Right atrium auricular region (tissue), 2 donors: ENCODE data around the gene RMND5B. TPM values are rescaled to one million over a fixed set of nuclear protein-coding genes. Genes with fewer than 3 reads are reported as not detected.

Experiments
- DNase-seq: peaks from one replicate; pipeline ENCODE4 v3.0.0-alpha.2; 2019; ENCODE audit warnings: low spot score
- H3K27ac ChIP-seq, 2 donors: fragments of 200-600 bp; sonication (generic); 1 replicate in 1 of 2; 2 replicates in 1 of 2; pipeline ENCODE4 v1.5.1; 2016 to 2019
- H3K27me3 ChIP-seq, 2 donors: fragments of 200-600 bp; sonication (generic); one replicate each; pipeline versions ENCODE4 v1.5.1 to v1.6.0; 2017 to 2019
- H3K36me3 ChIP-seq: fragments of 200-600 bp; sonication (generic); one replicate; pipeline ENCODE4 v1.5.1; 2016
- H3K4me1 ChIP-seq, 2 donors: fragments of 200-600 bp; sonication (generic); one replicate each; pipeline versions ENCODE4 v1.5.1 to v1.6.0; 2017 to 2019
- H3K4me3 ChIP-seq, 2 donors: fragments of 200-600 bp; sonication (generic); 1 replicate in 1 of 2; 2 replicates in 1 of 2; pipeline ENCODE4 v1.5.1; 2017 to 2019; ENCODE audit warnings: mild to moderate bottlenecking in 1 of 2, moderate library complexity in 1 of 2
- H3K9me3 ChIP-seq, 2 donors: fragments of 200-600 bp; sonication (generic); one replicate each; pipeline ENCODE4 v1.5.1; 2019
- total RNA-seq, 2 donors: library from RNA; depleted of rRNA; stranded (reverse); fragments of >200 nt; gene quantifications; one replicate each; pipeline ENCODE4 v1.1.0, GENCODE V29; 2016
- TF ChIP-seq, protein P1 (sequence below), 2 donors: fragments of 200-600 bp; sonication (generic); IDR thresholded peaks; one replicate each; pipeline ENCODE4 v1.5.1; 2019; ENCODE audit warnings: antibody characterized with exemption in 2 of 2

The RMND5B gene
- total RNA-seq, 2 donors from 2014 or later, result 28.9 to 31.4 TPM

- no peak for DNase-seq
- H3K4me3 ChIP-seq, result no peak overlapping the region
- no peaks in the 10 kb centered on the region for H3K27me3 ChIP-seq
- H3K27ac ChIP-seq, result no peak overlapping the region
- H3K4me1 ChIP-seq, result no peaks in the 10 kb centered on the region
- H3K9me3 ChIP-seq, result no peaks in the 10 kb centered on the region
- TF ChIP-seq, protein P1, sequence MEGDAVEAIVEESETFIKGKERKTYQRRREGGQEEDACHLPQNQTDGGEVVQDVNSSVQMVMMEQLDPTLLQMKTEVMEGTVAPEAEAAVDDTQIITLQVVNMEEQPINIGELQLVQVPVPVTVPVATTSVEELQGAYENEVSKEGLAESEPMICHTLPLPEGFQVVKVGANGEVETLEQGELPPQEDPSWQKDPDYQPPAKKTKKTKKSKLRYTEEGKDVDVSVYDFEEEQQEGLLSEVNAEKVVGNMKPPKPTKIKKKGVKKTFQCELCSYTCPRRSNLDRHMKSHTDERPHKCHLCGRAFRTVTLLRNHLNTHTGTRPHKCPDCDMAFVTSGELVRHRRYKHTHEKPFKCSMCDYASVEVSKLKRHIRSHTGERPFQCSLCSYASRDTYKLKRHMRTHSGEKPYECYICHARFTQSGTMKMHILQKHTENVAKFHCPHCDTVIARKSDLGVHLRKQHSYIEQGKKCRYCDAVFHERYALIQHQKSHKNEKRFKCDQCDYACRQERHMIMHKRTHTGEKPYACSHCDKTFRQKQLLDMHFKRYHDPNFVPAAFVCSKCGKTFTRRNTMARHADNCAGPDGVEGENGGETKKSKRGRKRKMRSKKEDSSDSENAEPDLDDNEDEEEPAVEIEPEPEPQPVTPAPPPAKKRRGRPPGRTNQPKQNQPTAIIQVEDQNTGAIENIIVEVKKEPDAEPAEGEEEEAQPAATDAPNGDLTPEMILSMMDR (IDR thresholded peaks at IDR 0.05), result no peak
- H3K36me3 ChIP-seq, result no peaks in the 10 kb centered on the region
Measured at GRCh38 chr5:178106086-178106485, 24.7 kb upstream of the RMND5B start.

GRCh38 chr5:178106556-178107239, 24.1 kb upstream of the RMND5B start:
- no peak for DNase-seq
- TF ChIP-seq, protein P1 (IDR thresholded peaks at IDR 0.05), result no peak
- no peaks in the 10 kb centered on the region for H3K9me3 ChIP-seq

GRCh38 chr5:178107756-178108310, 23.0 kb upstream of the RMND5B start:
- TF ChIP-seq, protein P1 (IDR thresholded peaks at IDR 0.05), result no peak
- no peak for DNase-seq
- Histone ChIP-seq H3K4me1 (no peaks in the 10 kb centered on the region), H3K4me3 (no peak overlapping the region), H3K27ac (no peak overlapping the region), H3K27me3 (peaks cover 0 to under 1% of the 10 kb centered on the region in 2 donors), H3K36me3 (no peaks in the 10 kb centered on the region), H3K9me3 (peaks cover 0 to 5% of the 10 kb centered on the region in 2 donors)

More at GRCh38 chr5:178106556-178107239, 24.1 kb upstream of the RMND5B start:
- Histone ChIP-seq H3K4me1 (no peaks in the 10 kb centered on the region), H3K27ac (no peak overlapping the region), H3K4me3 (no peak overlapping the region), H3K27me3 (no peaks in the 10 kb centered on the region), H3K36me3 (no peaks in the 10 kb centered on the region)

DNA sequence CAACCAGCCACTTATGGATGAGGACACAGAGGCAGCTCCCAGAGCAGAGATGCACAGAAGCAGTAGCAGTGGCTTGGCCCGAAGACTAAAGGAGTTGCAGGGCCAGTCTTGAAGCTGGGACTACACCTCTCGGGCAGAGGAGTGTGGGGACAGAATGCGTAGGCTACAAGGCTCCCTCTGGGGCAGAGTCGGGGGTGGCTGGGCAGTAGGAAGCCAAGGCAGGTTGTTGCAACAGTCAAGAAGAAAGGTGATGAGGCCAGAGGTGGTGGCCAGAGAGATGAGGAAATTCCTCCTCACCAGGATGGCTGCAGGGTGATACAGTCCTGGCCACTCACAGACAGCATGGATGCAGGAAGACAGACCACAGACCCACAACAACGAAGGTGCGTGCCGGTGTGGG, 22.4 kb upstream of the RMND5B start:
- Histone ChIP-seq H3K27ac (no peak overlapping the region), H3K27me3 (peaks cover 0 to 4% of the 10 kb centered on the region in 2 donors), H3K9me3 (peaks cover 0 to 6% of the 10 kb centered on the region in 2 donors), H3K4me1 (no peaks in the 10 kb centered on the region), H3K36me3 (no peaks in the 10 kb centered on the region), H3K4me3 (no peak overlapping the region)
- TF ChIP-seq, protein P1 (IDR thresholded peaks at IDR 0.05), result no peak
- DNase-seq, result no peak

DNA sequence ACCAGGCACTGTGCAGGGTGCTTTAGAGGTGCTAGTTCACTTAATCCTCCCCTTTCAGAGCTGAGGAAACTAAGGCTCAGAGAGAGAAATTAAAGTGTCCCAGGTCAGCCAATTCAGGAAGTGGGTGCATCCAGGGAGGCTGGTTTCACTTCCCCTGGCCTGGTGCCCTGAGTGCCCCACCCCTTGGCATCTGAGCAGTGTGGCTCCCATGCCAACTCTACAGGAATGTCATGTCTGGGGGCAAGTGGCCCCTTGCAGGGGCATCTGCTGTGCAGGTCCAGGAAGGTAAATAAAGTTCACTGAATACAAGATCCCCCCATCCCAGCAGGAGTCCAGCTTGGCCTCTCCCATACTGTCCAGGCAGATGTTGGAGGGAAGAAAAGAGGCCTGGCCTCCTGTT, 21.8 kb upstream of the RMND5B start:
- Histone ChIP-seq H3K4me3 (no peak overlapping the region), H3K27me3 (peaks cover 0 to 10% of the 10 kb centered on the region in 2 donors), H3K36me3 (no peaks in the 10 kb centered on the region), H3K4me1 (peaks cover 0 to 5% of the 10 kb centered on the region in 2 donors), H3K27ac (no peak overlapping the region), H3K9me3 (peaks cover 0 to 6% of the 10 kb centered on the region in 2 donors)
- TF ChIP-seq, protein P1 (IDR thresholded peaks at IDR 0.05), result no peak
- DNase-seq, result no peak
